ENCODE results near the gene NEIL3.
A peak's percentile ranks its signal among the peaks of the same experiment; 100 is the strongest.

The NEIL3 gene

DNA sequence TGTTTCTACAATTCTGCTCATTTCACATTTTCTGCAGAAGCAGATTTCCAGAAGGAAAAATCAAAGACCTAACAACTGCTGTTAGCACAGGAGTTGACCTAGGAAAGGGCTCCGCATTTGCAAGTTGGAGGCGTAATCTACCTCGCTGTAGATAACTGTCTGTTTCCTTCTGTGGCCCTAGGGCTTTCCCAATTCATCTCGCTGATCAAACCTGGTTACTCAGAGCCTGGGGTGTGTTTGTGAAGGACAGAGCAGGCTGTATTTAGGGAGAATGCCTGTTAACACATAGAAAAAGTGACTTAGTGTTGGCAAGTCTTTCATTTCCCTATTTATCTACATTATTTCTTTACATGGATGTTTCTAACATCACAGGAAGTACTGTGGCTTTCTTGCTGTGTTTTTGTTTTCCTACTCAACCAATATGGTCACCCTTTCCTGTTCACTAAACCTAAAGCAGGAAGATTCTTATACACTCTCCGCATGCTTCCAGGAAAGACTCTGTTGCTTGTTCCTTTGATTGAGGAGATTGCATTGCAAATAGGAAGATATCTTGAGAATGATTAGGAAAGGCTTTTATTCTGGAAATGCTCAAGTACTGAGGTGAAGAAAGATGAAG is 92.1 kb downstream of the NEIL3 start:
- no peak overlapping the region for H2BK120ac ChIP-seq (ENCODE audit: low read depth, low read length)
- H3K14ac ChIP-seq (ENCODE audit: low read length in 2 of 2) = peak overlapping the region in 1 of 2 experiments; percentile 36
- no peak overlapping the region for H4K91ac ChIP-seq (ENCODE audit: low read length)
- H2BK5ac ChIP-seq (ENCODE audit: low read depth, low read length, poor library complexity, severe bottlenecking) = no peak overlapping the region
- no peaks in the 10 kb centered on the region for H3K4me1 ChIP-seq (ENCODE audit: control insufficient read depth, insufficient read depth, low read depth, low read length)
- no peak overlapping the region for H2BK12ac ChIP-seq (ENCODE audit: low read length in 2 of 2)
- no peak overlapping the region for H3K23ac ChIP-seq (ENCODE audit: low read length in 2 of 2)
- H3K4me2 ChIP-seq (ENCODE audit: low read length, poor library complexity, severe bottlenecking) = no peak overlapping the region
- no peaks in the 10 kb centered on the region for H3K9me3 ChIP-seq (ENCODE audit: control insufficient read depth, low read length)
- H3K36me3 ChIP-seq (ENCODE audit: control insufficient read depth in 1 of 2, insufficient read depth in 2 of 2, low read depth in 1 of 2, low read length in 2 of 2) = no peaks in the 10 kb centered on the region
- H3K18ac ChIP-seq (ENCODE audit: low read depth in 1 of 2, low read length in 2 of 2) = no peak overlapping the region
- H3K4ac ChIP-seq (ENCODE audit: low read depth in 1 of 2, low read length in 2 of 2) = no peak overlapping the region
- H3K79me1 ChIP-seq (replicated peaks; ENCODE audit: low read length, poor library complexity, severe bottlenecking) = no peaks in the 10 kb centered on the region
- H3K27me3 ChIP-seq (ENCODE audit: control insufficient read depth in 1 of 2, insufficient read depth in 1 of 2, low read length in 2 of 2) = peaks cover 0 to 9% of the 10 kb centered on the region in 2 experiments
- no peak overlapping the region for H3K9ac ChIP-seq (ENCODE audit: low read length)
- H2BK15ac ChIP-seq (ENCODE audit: low read depth, poor library complexity, severe bottlenecking) = no peak overlapping the region
- no peak overlapping the region for H3K4me3 ChIP-seq (ENCODE audit: insufficient read depth in 1 of 2, low read depth in 1 of 2, low read length in 2 of 2)
- H4K8ac ChIP-seq (ENCODE audit: low read length) = peak overlapping the region; percentile 2
- no peak for DNase-seq
- WGBS = 77% methylated on average over 5 of the region's 5 CpGs
- no peak overlapping the region for H3K27ac ChIP-seq (ENCODE audit: low read length, poor library complexity, severe bottlenecking)
- H2AK5ac ChIP-seq (ENCODE audit: low read length, severe bottlenecking) = no peak overlapping the region
- no peak overlapping the region for H2AFZ ChIP-seq (ENCODE audit: low read depth, low read length)

DNA sequence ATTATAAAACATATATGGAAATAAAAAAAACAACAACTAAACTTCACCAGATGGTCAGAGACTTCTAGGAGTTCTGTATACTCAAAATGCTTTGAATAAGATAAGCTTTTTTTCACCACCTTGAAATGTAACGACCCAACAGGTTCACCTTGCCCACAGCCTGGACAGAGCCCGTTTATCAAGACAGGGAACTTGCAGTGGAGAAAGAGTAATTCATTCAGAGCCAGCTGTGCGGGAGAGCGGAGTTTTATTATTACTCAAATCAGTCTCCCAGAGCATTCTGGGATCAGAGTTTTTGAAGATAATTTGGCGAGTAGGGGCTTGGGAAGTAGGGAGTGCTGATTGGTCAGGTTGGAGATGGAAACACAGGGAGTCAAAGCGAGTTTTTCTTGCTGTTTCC is 94.1 kb downstream of the NEIL3 start:
- H2BK12ac ChIP-seq (ENCODE audit: low read length in 2 of 2) = no peak overlapping the region
- no peak overlapping the region for H3K9ac ChIP-seq (ENCODE audit: low read length)
- WGBS = 89% methylated on average over 6 of the region's 6 CpGs
- H3K27me3 ChIP-seq (ENCODE audit: control insufficient read depth in 1 of 2, insufficient read depth in 1 of 2, low read length in 2 of 2) = peaks cover 0 to 9% of the 10 kb centered on the region in 2 experiments
- DNase-seq = no peak
- H2BK120ac ChIP-seq (ENCODE audit: low read depth, low read length) = no peak overlapping the region
- no peaks in the 10 kb centered on the region for H3K36me3 ChIP-seq (ENCODE audit: control insufficient read depth in 1 of 2, insufficient read depth in 2 of 2, low read depth in 1 of 2, low read length in 2 of 2)
- no peak overlapping the region for H3K27ac ChIP-seq (ENCODE audit: low read length, poor library complexity, severe bottlenecking)
- no peak overlapping the region for H3K14ac ChIP-seq (ENCODE audit: low read length in 2 of 2)
- no peak overlapping the region for H2BK5ac ChIP-seq (ENCODE audit: low read depth, low read length, poor library complexity, severe bottlenecking)
- no peak overlapping the region for H2AFZ ChIP-seq (ENCODE audit: low read depth, low read length)
- no peaks in the 10 kb centered on the region for H3K9me3 ChIP-seq (ENCODE audit: control insufficient read depth, low read length)
- no peak overlapping the region for H2AK5ac ChIP-seq (ENCODE audit: low read length, severe bottlenecking)
- H2BK15ac ChIP-seq (ENCODE audit: low read depth, poor library complexity, severe bottlenecking) = no peak overlapping the region
- no peak overlapping the region for H4K8ac ChIP-seq (ENCODE audit: low read length)
- H3K4me1 ChIP-seq (ENCODE audit: control insufficient read depth, insufficient read depth, low read depth, low read length) = no peaks in the 10 kb centered on the region
- no peaks in the 10 kb centered on the region for H3K79me1 ChIP-seq (replicated peaks; ENCODE audit: low read length, poor library complexity, severe bottlenecking)
- no peak overlapping the region for H3K18ac ChIP-seq (ENCODE audit: low read depth in 1 of 2, low read length in 2 of 2)
- H4K91ac ChIP-seq (ENCODE audit: low read length) = no peak overlapping the region
- no peak overlapping the region for H3K4ac ChIP-seq (ENCODE audit: low read depth in 1 of 2, low read length in 2 of 2)
- H3K23ac ChIP-seq (ENCODE audit: low read length in 2 of 2) = no peak overlapping the region
- H3K4me3 ChIP-seq (ENCODE audit: insufficient read depth in 1 of 2, low read depth in 1 of 2, low read length in 2 of 2) = no peak overlapping the region
- no peak overlapping the region for H3K4me2 ChIP-seq (ENCODE audit: low read length, poor library complexity, severe bottlenecking)

DNA sequence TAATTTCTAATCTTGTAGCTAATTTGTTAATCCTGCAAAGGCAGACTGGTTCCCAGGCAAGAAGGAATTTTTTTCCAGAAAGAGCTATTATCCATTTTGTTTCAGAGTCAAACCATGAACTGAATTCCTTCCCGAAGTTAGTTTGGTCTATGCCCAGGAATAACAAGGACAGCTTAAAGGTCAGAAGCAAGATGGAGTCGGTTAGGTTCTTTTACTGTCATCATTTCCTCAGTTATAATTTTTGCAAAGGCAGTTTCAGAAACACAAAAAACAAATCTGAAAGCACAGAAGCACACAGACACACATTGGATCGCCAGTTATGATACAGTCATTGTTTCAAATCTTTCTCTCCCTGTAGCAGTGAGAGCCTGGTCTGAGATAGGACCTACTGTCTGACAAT is 94.7 kb downstream of the NEIL3 start:
- peaks cover 0 to 9% of the 10 kb centered on the region in 2 experiments for H3K27me3 ChIP-seq (ENCODE audit: control insufficient read depth in 1 of 2, insufficient read depth in 1 of 2, low read length in 2 of 2)
- WGBS = 96% methylated on average over 3 of the region's 3 CpGs
- no peak overlapping the region for H2AK5ac ChIP-seq (ENCODE audit: low read length, severe bottlenecking)
- H4K8ac ChIP-seq (ENCODE audit: low read length) = no peak overlapping the region
- no peak overlapping the region for H2BK15ac ChIP-seq (ENCODE audit: low read depth, poor library complexity, severe bottlenecking)
- no peaks in the 10 kb centered on the region for H3K9me3 ChIP-seq (ENCODE audit: control insufficient read depth, low read length)
- H3K79me1 ChIP-seq (replicated peaks; ENCODE audit: low read length, poor library complexity, severe bottlenecking) = no peaks in the 10 kb centered on the region
- H3K36me3 ChIP-seq (ENCODE audit: control insufficient read depth in 1 of 2, insufficient read depth in 2 of 2, low read depth in 1 of 2, low read length in 2 of 2) = no peaks in the 10 kb centered on the region
- H3K14ac ChIP-seq (ENCODE audit: low read length in 2 of 2) = no peak overlapping the region
- no peak overlapping the region for H3K9ac ChIP-seq (ENCODE audit: low read length)
- H3K4ac ChIP-seq (ENCODE audit: low read depth in 1 of 2, low read length in 2 of 2) = no peak overlapping the region
- no peak overlapping the region for H3K4me3 ChIP-seq (ENCODE audit: insufficient read depth in 1 of 2, low read depth in 1 of 2, low read length in 2 of 2)
- H2AFZ ChIP-seq (ENCODE audit: low read depth, low read length) = no peak overlapping the region
- no peak for DNase-seq
- no peak overlapping the region for H3K18ac ChIP-seq (ENCODE audit: low read depth in 1 of 2, low read length in 2 of 2)
- H2BK120ac ChIP-seq (ENCODE audit: low read depth, low read length) = no peak overlapping the region
- H3K23ac ChIP-seq (ENCODE audit: low read length in 2 of 2) = no peak overlapping the region
- no peak overlapping the region for H2BK12ac ChIP-seq (ENCODE audit: low read length in 2 of 2)
- no peak overlapping the region for H2BK5ac ChIP-seq (ENCODE audit: low read depth, low read length, poor library complexity, severe bottlenecking)
- no peak overlapping the region for H3K4me2 ChIP-seq (ENCODE audit: low read length, poor library complexity, severe bottlenecking)
- H3K27ac ChIP-seq (ENCODE audit: low read length, poor library complexity, severe bottlenecking) = no peak overlapping the region
- H3K4me1 ChIP-seq (ENCODE audit: control insufficient read depth, insufficient read depth, low read depth, low read length) = no peaks in the 10 kb centered on the region
- H4K91ac ChIP-seq (ENCODE audit: low read length) = no peak overlapping the region

DNA sequence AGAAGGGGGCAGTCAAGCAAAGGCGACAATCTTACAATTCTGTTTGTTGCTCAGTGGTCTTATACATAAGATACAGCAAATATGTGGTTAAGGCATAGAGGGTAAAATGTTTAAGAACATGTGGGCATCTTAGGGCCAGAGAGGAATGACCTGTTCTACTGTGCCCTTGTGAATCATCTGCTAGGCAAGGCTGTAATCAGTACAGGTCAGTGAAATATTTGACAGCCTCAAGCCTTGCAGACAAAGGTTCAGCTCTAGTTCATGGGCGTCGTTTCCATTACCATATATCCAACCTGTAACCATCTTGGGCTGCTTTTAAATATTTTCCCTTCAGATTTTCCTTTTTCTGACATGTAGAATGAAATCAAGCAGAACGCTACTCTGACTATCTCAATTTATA is 95.3 kb downstream of the NEIL3 start:
- Histone ChIP-seq H3K9ac (ENCODE audit: low read length) (no peak overlapping the region), H3K4me1 (ENCODE audit: control insufficient read depth, insufficient read depth, low read depth, low read length) (no peaks in the 10 kb centered on the region), H2BK120ac (ENCODE audit: low read depth, low read length) (no peak overlapping the region), H3K9me3 (ENCODE audit: control insufficient read depth, low read length) (no peaks in the 10 kb centered on the region), H4K8ac (ENCODE audit: low read length) (no peak overlapping the region), H3K14ac (ENCODE audit: low read length in 2 of 2) (no peak overlapping the region), H3K18ac (ENCODE audit: low read depth in 1 of 2, low read length in 2 of 2) (no peak overlapping the region), H4K91ac (ENCODE audit: low read length) (no peak overlapping the region), H3K27ac (ENCODE audit: low read length, poor library complexity, severe bottlenecking) (no peak overlapping the region), H3K23ac (ENCODE audit: low read length in 2 of 2) (no peak overlapping the region), H2BK15ac (ENCODE audit: low read depth, poor library complexity, severe bottlenecking) (no peak overlapping the region), H3K36me3 (ENCODE audit: control insufficient read depth in 1 of 2, insufficient read depth in 2 of 2, low read depth in 1 of 2, low read length in 2 of 2) (no peaks in the 10 kb centered on the region), H3K27me3 (ENCODE audit: control insufficient read depth in 1 of 2, insufficient read depth in 1 of 2, low read length in 2 of 2) (peaks cover 0 to 9% of the 10 kb centered on the region in 2 experiments), H3K4me3 (ENCODE audit: insufficient read depth in 1 of 2, low read depth in 1 of 2, low read length in 2 of 2) (no peak overlapping the region), H2AK5ac (ENCODE audit: low read length, severe bottlenecking) (no peak overlapping the region), H3K4me2 (ENCODE audit: low read length, poor library complexity, severe bottlenecking) (no peak overlapping the region), H2BK12ac (ENCODE audit: low read length in 2 of 2) (no peak overlapping the region), H3K4ac (ENCODE audit: low read depth in 1 of 2, low read length in 2 of 2) (no peak overlapping the region), H3K79me1 (replicated peaks; ENCODE audit: low read length, poor library complexity, severe bottlenecking) (no peaks in the 10 kb centered on the region), H2AFZ (ENCODE audit: low read depth, low read length) (no peak overlapping the region), H2BK5ac (ENCODE audit: low read depth, low read length, poor library complexity, severe bottlenecking) (no peak overlapping the region)
- WGBS = 96% methylated on average over 4 of the region's 4 CpGs
- no peak for DNase-seq
